ENCODE data around the gene BBIP1. TPM values are rescaled to one million over a fixed set of nuclear protein-coding genes. Genes with fewer than 3 reads are reported as not detected.

Gene BBIP1
- total and polyA plus RNA-seq, 10 of the 15 experiments (the other 5 are each of a cell fraction or from before 2014, with no cell fraction given): 13.8 to 40.8 (median 31.3) TPM

DNA sequence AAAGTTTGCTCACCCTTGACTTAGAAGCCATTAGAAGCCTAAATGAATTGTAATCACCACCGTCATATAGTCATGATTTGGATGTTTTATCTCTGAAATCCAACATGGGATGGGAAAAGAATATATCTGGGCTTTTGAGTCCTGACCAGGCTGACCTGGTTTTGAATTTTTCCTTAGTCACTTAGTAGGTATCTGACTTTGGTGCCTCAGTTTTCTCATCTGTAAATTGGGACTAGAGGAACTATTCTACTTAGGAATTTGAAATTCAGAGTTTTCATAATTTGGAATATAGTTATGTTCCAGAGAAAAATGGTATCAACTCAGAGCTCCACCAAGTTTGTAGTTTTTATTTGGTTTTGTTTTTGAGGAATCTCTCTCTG, 41.3 kb upstream of the BBIP1 start:
- H3K9me3 ChIP-seq (replicated peaks; ENCODE audit: control insufficient read depth, insufficient read depth, low read length): no peaks in the 10 kb centered on the region; the same call in 2 of the 3 replicates
- ChIA-PET CTCF (interaction anchor here (0.7 to 1.5 kb wide), 2 partner anchors 14 to 31 kb away, joined by 3 to 4 read pairs; no protein-coding TSS in a partner anchor), POLR2A (no interaction called here), RAD21 (ENCODE audit: unreplicated experiment) (no interaction called here), SMC1A (ENCODE audit: uncharacterized antibody, unreplicated experiment) (interaction anchor here (1.3 to 6.4 kb wide), 2 partner anchors 32 to 157 kb away, joined by 3 to 31 read pairs; no protein-coding TSS in a partner anchor)
- H3K27ac ChIP-seq (ENCODE audit: control insufficient read depth, insufficient read depth): no peak overlapping the region
- in situ Hi-C loops (cut with MboI) (no loop called here), intact Hi-C loops (cut with micrococcal nuclease; ENCODE audit: unreplicated experiment) (no loop called here)
- 100% methylated on average over 1 of the region's 1 CpG for WGBS (ENCODE audit: insufficient coverage, insufficient replicate concordance, low lambda C conversion rate, missing lambda C conversion rate)
- H3K79me2 ChIP-seq (ENCODE audit: control insufficient read depth, insufficient read depth, low read length): peaks cover 81% of the 10 kb centered on the region
- H4K20me1 ChIP-seq (ENCODE audit: control insufficient read depth, insufficient read depth): no peaks in the 10 kb centered on the region
- no peak overlapping the region for H3K4me3 ChIP-seq
- no peak overlapping the region for H3K4me2 ChIP-seq (ENCODE audit: control insufficient read depth, insufficient read depth)
- H3K9ac ChIP-seq (ENCODE audit: control insufficient read depth, insufficient read depth, low read length): no peak overlapping the region
- no TSS peak for BruUV-seq (replicated peaks)
- ATAC-seq: no peak
- no peaks in the 10 kb centered on the region for H3K27me3 ChIP-seq (replicated peaks in 1 of 2; ENCODE audit: control insufficient read depth in 2 of 2, insufficient read depth in 2 of 2, low read length in 1 of 2)
- H2AFZ ChIP-seq (ENCODE audit: control insufficient read depth, low read depth, low read length): no peak overlapping the region
- DNase-seq (ENCODE audit: low read depth, low spot score): no peak
- FAIRE-seq: no peak
- H3K36me3 ChIP-seq (ENCODE audit: control insufficient read depth in 2 of 2, insufficient read depth in 2 of 2, low read length in 1 of 2): peaks cover 0 to 10% of the 10 kb centered on the region in 2 experiments; a peak in 2 of 4 replicates
- H3K4me1 ChIP-seq (ENCODE audit: control insufficient read depth, insufficient read depth, low read length): peaks cover 3% of the 10 kb centered on the region; the same call in 1 of the 2 replicates
- TF ChIP-seq IKZF1 (conservative IDR thresholded peaks at IDR 0.05) (no peak), ZNF622 (IDR thresholded peaks at IDR 0.05) (no peak), HDGF (IDR thresholded peaks at IDR 0.05) (no peak), USF2 (IDR thresholded peaks at IDR 0.05; ENCODE audit: borderline replicate concordance, low read depth, low read length) (no peak), EGR1 (IDR thresholded peaks at IDR 0.05; ENCODE audit: borderline replicate concordance in 1 of 2, low read depth in 2 of 2, low read length in 2 of 2) (no peak), MEF2B (IDR thresholded peaks at IDR 0.05; ENCODE audit: partially characterized antibody, poor library complexity, severe bottlenecking) (no peak), TARDBP (IDR thresholded peaks at IDR 0.05; ENCODE audit: borderline replicate concordance) (no peak), HSF1 (IDR thresholded peaks at IDR 0.05; ENCODE audit: low read depth, low read length) (no peak), CHD2 (IDR thresholded peaks at IDR 0.05; ENCODE audit: borderline replicate concordance, low read depth, low read length) (no peak)
- TF ChIP-seq, protein P1, sequence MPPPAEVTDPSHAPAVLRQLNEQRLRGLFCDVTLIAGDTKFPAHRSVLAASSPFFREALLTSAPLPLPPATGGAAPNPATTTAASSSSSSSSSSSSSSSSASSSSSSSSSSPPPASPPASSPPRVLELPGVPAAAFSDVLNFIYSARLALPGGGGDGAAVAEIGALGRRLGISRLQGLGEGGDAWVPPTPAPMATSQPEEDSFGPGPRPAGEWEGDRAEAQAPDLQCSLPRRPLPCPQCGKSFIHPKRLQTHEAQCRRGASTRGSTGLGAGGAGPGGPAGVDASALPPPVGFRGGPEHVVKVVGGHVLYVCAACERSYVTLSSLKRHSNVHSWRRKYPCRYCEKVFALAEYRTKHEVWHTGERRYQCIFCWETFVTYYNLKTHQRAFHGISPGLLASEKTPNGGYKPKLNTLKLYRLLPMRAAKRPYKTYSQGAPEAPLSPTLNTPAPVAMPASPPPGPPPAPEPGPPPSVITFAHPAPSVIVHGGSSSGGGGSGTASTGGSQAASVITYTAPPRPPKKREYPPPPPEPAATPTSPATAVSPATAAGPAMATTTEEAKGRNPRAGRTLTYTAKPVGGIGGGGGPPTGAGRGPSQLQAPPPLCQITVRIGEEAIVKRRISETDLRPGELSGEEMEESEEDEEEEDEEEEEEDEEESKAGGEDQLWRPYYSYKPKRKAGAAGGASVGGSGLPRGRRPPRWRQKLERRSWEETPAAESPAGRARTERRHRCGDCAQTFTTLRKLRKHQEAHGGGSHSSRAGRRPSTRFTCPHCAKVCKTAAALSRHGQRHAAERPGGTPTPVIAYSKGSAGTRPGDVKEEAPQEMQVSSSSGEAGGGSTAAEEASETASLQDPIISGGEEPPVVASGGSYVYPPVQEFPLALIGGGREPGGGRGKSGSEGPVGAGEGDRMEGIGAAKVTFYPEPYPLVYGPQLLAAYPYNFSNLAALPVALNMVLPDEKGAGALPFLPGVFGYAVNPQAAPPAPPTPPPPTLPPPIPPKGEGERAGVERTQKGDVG (CRISPR knock-in tag; IDR thresholded peaks at IDR 0.05): no peak
- TF ChIP-seq, protein P2, sequence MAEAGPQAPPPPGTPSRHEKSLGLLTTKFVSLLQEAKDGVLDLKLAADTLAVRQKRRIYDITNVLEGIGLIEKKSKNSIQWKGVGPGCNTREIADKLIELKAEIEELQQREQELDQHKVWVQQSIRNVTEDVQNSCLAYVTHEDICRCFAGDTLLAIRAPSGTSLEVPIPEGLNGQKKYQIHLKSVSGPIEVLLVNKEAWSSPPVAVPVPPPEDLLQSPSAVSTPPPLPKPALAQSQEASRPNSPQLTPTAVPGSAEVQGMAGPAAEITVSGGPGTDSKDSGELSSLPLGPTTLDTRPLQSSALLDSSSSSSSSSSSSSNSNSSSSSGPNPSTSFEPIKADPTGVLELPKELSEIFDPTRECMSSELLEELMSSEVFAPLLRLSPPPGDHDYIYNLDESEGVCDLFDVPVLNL (IDR thresholded peaks at IDR 0.05; ENCODE audit: low read depth, low read length): no peak
- TF ChIP-seq, protein P3, sequence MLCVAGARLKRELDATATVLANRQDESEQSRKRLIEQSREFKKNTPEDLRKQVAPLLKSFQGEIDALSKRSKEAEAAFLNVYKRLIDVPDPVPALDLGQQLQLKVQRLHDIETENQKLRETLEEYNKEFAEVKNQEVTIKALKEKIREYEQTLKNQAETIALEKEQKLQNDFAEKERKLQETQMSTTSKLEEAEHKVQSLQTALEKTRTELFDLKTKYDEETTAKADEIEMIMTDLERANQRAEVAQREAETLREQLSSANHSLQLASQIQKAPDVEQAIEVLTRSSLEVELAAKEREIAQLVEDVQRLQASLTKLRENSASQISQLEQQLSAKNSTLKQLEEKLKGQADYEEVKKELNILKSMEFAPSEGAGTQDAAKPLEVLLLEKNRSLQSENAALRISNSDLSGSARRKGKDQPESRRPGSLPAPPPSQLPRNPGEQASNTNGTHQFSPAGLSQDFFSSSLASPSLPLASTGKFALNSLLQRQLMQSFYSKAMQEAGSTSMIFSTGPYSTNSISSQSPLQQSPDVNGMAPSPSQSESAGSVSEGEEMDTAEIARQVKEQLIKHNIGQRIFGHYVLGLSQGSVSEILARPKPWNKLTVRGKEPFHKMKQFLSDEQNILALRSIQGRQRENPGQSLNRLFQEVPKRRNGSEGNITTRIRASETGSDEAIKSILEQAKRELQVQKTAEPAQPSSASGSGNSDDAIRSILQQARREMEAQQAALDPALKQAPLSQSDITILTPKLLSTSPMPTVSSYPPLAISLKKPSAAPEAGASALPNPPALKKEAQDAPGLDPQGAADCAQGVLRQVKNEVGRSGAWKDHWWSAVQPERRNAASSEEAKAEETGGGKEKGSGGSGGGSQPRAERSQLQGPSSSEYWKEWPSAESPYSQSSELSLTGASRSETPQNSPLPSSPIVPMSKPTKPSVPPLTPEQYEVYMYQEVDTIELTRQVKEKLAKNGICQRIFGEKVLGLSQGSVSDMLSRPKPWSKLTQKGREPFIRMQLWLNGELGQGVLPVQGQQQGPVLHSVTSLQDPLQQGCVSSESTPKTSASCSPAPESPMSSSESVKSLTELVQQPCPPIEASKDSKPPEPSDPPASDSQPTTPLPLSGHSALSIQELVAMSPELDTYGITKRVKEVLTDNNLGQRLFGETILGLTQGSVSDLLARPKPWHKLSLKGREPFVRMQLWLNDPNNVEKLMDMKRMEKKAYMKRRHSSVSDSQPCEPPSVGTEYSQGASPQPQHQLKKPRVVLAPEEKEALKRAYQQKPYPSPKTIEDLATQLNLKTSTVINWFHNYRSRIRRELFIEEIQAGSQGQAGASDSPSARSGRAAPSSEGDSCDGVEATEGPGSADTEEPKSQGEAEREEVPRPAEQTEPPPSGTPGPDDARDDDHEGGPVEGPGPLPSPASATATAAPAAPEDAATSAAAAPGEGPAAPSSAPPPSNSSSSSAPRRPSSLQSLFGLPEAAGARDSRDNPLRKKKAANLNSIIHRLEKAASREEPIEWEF (IDR thresholded peaks at IDR 0.05; ENCODE audit: insufficient replicate concordance, low read depth, low read length): no peak

Measured in GM12878 (cell line).